ENCODE data around the gene MLLT6. TPM values are rescaled to one million over a fixed set of nuclear protein-coding genes. Genes with fewer than 3 reads are reported as not detected.
A peak's percentile ranks its signal among the peaks of the same experiment; 100 is the strongest.

Gene MLLT6
- total and polyA plus RNA-seq, 10 of the 15 experiments (the other 5 are each of a cell fraction or from before 2014, with no cell fraction given) = 4.8 to 105 (median 36.3) TPM

DNA sequence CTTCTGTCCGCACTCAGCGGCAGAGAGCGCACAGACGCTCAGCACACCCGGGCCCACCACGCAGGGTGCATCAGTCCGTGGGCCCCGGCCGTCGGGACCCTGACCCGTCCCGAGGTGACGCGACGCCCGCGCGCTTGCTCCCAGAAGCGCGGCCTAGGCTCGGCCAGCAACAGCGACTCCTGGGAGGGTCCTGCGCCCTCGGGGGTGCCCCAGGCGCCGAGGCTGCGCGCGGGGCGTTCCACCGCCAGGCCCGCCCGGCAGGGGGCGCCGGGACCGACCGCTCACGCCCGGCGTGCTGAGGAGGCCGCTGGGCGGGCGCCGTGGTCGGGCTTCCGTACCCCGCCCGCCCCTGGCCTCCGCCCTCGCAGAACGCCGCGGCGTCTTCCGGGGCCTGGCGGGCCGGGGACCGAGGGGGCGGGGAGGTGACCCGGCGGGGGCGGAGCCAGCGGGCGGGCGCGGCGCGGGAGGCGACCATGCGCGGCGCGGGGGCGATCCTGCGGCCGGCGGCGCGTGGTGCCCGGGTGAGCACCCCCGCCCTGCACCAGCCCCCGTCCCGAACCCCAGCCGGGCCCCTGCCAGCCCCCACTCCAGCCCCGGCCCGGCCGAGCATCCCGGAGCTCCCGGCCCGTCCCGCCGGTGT, 24.9 kb downstream of the MLLT6 start, which contains the start of gene CISD3 (continued):
- TF ChIP-seq PAX5 (IDR thresholded peaks at IDR 0.05; ENCODE audit: borderline replicate concordance, low read depth, low read length) = 0 out of 2 replicates have a peak, but pooled peaks have one; percentile 8
- 0 out of 2 replicates have a peak, but pooled peaks have one; percentile 28 for TF ChIP-seq ZNF384 (IDR thresholded peaks at IDR 0.05; ENCODE audit: borderline replicate concordance, low read depth, low read length)
- TF ChIP-seq, protein P1, sequence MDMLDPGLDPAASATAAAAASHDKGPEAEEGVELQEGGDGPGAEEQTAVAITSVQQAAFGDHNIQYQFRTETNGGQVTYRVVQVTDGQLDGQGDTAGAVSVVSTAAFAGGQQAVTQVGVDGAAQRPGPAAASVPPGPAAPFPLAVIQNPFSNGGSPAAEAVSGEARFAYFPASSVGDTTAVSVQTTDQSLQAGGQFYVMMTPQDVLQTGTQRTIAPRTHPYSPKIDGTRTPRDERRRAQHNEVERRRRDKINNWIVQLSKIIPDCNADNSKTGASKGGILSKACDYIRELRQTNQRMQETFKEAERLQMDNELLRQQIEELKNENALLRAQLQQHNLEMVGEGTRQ (IDR thresholded peaks at IDR 0.05; ENCODE audit: borderline replicate concordance, low read depth, low read length) = no peak
- no peak for TF ChIP-seq TAF1 (IDR thresholded peaks at IDR 0.05; ENCODE audit: borderline replicate concordance, low read depth, low read length)
- peak; percentile 98; the same call in 1 of the 2 replicates for TF ChIP-seq GATAD2B (conservative IDR thresholded peaks at IDR 0.05; ENCODE audit: low read depth)
- peak; percentile 63 for TF ChIP-seq NR2C1 (IDR thresholded peaks at IDR 0.05)
- TF ChIP-seq ZSCAN29 (IDR thresholded peaks at IDR 0.05) = 0 out of 2 replicates have a peak, but pooled peaks have one; percentile 11
- peak; percentile 69 for TF ChIP-seq IKZF1 (conservative IDR thresholded peaks at IDR 0.05)
- TF ChIP-seq, protein P2, sequence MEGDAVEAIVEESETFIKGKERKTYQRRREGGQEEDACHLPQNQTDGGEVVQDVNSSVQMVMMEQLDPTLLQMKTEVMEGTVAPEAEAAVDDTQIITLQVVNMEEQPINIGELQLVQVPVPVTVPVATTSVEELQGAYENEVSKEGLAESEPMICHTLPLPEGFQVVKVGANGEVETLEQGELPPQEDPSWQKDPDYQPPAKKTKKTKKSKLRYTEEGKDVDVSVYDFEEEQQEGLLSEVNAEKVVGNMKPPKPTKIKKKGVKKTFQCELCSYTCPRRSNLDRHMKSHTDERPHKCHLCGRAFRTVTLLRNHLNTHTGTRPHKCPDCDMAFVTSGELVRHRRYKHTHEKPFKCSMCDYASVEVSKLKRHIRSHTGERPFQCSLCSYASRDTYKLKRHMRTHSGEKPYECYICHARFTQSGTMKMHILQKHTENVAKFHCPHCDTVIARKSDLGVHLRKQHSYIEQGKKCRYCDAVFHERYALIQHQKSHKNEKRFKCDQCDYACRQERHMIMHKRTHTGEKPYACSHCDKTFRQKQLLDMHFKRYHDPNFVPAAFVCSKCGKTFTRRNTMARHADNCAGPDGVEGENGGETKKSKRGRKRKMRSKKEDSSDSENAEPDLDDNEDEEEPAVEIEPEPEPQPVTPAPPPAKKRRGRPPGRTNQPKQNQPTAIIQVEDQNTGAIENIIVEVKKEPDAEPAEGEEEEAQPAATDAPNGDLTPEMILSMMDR (IDR thresholded peaks at IDR 0.05 in 2 of 3, conservative IDR thresholded peaks at IDR 0.05 in 1 of 3; ENCODE audit: control insufficient read depth in 2 of 3, extremely low read depth in 1 of 3, insufficient read depth in 1 of 3, low read depth in 3 of 3, low read length in 3 of 3) = peak; percentile 61 to 81 (median 65); a peak in 4 of 6 replicates
